NCI-H2196 treated with DMSO at 0.1 percent for 48 hours (cell line): Measurements from ENCODE around the gene PJA2.
"Not testable (repeated sequence)": the region's sequence is repeated elsewhere in the genome, so short reads cannot be mapped to it uniquely, and the experiment has no call there.

ENCODE experiments used
- DNase-seq: peaks from one replicate; lab custom pipeline; 2025; ENCODE audit not compliant: unreplicated experiment; lab: John Stamatoyannopoulos, UW

PJA2 gene, protein sequence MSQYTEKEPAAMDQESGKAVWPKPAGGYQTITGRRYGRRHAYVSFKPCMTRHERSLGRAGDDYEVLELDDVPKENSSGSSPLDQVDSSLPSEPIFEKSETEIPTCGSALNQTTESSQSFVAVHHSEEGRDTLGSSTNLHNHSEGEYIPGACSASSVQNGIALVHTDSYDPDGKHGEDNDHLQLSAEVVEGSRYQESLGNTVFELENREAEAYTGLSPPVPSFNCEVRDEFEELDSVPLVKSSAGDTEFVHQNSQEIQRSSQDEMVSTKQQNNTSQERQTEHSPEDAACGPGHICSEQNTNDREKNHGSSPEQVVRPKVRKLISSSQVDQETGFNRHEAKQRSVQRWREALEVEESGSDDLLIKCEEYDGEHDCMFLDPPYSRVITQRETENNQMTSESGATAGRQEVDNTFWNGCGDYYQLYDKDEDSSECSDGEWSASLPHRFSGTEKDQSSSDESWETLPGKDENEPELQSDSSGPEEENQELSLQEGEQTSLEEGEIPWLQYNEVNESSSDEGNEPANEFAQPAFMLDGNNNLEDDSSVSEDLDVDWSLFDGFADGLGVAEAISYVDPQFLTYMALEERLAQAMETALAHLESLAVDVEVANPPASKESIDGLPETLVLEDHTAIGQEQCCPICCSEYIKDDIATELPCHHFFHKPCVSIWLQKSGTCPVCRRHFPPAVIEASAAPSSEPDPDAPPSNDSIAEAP

GRCh38 chr5:109409844-109410388, at the start of gene PJA2:
PJA2 (minus strand) TSS chr5:109409974; CDS start chr5:109383433, 26,541 bp downstream.
- DNase-seq = peak; percentile 99

- DNase-seq = peak; percentile 3
Observed at GRCh38 chr5:109455598-109456096, 45.9 kb upstream of the PJA2 start.

- no peak for DNase-seq
Observed at GRCh38 chr5:109454731-109455505, 45.1 kb upstream of the PJA2 start.

GRCh38 chr5:109453251-109453650, 43.5 kb upstream of the PJA2 start:
- no peak for DNase-seq

DNA sequence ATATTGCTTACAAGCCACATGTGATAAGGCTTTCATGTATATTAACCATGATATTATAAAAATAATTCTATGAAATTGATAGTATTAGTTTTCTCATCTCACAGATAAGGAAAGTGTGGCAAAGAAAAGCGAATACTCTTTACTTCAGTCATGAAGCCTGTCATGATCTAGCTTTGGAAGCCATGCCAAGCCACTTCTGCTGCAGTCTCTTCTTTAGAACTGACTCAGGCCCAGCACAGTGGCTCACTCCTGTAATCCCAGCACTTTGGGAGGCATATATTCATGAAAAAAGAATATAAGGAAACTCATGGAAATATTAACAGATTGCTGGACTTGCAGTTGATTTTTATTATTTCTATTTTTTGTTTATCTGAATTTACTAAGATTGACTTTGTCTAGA, 42.9 kb upstream of the PJA2 start:
- no peak for DNase-seq

- no peak for DNase-seq
Observed at GRCh38 chr5:109451146-109451545, 41.4 kb upstream of the PJA2 start.

DNA sequence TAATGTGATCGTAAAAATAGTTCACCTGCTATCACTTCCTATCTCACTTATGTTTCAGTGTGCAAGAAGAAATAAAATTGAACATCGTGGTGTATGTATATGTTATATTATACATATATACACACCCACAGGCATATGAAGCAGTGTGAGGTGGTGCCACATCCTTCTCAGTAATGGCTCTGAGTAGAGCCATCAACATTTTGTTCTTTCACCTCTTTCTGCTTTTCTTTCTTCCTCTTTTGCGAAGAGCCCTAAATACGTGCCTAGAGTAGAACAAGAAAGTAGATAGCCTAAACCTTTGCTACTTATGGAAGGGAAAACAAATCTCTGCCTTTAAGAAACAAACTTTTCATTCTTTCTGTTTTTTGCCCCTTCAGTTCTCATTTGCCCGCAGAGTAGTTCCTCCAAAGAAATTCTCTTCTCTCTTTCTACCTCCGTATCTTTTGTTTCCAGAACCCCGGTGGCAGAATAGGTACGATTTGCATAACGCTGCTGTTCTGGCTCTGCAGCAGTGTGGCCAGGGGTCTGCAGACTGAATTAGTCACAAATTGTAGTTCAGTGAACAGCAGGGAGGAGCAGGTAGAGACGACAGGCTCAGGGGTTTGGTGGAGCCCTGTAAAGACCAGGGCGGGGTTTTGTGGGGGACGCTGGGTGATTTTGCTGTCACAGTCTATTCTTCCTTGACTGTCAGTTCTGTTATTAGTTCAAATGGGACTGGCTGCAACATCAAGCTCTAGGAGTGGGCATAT, 40.5 kb upstream of the PJA2 start:
- no peak for DNase-seq

- no peak for DNase-seq
Observed at GRCh38 chr5:109448838-109449237, 39.1 kb upstream of the PJA2 start.

DNA sequence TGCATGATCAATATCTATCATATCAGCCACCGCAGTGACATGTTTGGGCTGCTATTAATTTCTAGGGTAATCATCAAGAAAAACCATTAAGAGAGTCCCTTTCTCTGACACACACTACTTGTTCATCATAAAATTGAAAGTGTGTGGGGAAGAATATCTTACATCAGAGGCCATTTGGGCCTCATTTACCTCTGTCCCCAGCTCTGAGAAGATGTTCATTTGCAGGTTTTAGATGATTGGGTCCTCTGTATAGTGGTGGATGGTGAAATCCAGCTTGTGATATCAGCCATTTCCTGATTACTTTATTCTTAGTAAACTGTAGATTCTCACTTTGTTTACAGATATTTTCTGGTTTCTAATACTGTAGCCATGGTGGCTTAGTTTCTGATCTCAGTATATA, 29.8 kb upstream of the PJA2 start:
- DNase-seq = no peak

- no peak for DNase-seq
Observed at GRCh38 chr5:109426075-109426474, 16.3 kb upstream of the PJA2 start.

DNA sequence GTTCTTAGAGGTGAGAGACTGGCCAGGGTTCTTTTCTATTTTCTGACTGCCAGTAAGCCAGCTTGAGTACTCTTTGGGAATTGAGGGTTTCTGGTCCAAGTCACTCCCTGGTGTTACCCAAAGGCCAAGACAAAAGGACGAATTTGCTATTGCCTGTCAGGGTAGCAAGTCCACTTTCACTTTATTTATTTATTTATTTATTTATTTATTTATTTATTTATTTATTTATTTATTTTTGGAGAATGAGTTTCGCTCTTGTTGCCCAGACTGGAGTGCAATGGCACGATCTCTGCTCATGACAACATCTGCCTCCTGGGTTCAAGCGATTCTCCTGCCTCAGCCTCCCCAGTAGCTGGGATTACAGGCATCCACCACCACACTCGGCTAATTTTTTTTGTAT, 15.7 kb upstream of the PJA2 start:
- not testable (repeated sequence) for DNase-seq

- DNase-seq = no peak
Observed at GRCh38 chr5:109421956-109422355, 12.2 kb upstream of the PJA2 start.

DNA sequence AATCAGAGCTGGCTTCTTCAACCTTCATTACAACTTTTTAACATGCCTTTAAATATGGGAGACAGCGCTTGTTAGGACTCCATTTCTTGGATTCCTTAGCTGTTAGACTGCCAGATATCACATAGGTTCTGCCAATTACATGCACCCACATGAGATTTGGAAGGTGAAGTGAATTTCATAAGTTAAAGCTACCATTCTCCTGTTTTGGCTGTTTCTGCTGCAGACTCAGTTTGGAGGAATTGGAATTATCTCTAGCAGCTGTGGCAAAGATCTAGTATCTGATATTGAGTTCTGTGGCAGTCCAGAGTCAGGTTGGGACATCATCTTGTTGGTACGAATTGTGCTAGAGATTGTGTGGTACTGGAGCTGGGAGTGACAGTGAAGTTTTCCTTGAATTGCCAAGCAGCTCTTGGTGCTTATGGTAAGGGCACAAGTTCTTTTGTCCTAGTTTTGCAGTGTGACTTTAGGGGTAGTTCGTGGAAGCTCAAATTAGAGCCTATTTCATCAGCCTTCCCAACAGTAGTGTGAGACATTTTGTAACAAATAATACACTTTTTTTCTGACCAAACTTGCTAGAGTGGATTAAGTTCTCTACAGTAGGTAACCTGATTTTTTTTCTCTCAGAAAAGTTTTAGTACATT, 9.1 kb upstream of the PJA2 start:
- no peak for DNase-seq

DNA sequence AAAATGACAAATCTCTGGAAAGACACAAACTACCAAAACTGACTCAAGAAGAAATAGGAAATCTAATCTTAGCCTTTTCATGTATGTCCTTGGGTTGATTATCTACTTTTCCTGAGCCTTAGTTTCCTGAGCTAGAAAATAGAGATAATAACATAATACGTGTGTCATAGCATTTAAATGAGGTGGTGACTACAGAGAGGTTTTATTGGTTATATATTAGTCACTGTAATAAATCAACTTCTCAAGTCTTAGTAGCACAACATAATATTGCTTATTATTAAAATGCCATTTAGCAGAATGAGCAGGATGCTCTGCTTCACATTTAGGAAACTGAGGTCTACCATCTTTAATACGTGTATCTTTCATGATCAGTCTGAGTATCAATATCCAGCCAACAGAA, 7.1 kb upstream of the PJA2 start:
- no peak for DNase-seq

- not testable (repeated sequence) for DNase-seq
Observed at GRCh38 chr5:109413921-109414461, 4.2 kb upstream of the PJA2 start.

DNA sequence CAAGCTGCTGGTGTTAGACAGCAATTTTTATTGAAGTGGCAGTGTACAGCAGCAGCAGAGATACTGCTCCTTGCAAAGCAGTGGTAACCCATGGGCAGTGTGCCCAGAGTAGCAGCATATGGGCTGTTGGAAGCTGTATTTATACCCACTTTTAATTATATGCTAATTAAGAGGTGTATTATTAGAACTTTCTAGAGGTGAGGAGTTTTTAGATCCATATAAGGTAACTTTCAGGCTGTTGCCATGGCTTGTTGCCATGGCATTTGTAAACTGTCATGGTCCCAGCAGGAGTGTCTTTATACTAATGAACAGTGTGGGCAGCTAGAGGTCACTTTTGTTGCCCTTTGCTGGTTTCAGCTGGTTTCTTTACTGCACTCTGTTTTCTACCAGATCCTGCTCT, 3.7 kb upstream of the PJA2 start:
- DNase-seq = peak; percentile 7

GRCh38 chr5:109412981-109413402, 3.2 kb upstream of the PJA2 start:
- DNase-seq = no peak

DNA sequence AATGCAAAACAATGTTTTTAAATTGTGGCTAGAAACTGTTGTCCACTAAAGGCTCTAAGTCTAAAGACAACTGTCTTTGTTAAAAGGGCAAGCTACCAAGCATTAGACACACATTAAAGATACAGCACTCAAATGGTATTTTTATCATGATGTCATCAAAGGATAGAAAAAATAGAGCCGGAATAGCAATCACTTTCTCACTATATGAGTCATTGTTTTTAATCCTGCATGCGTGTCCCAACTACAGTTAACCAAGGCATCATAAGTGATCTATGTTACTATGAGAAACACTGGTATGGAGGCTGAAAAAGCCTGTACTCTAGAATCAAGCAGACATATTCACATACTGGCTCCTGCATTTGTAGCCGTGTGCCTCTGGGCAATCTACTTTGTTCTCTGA, 1.9 kb upstream of the PJA2 start:
- no peak for DNase-seq

DNA sequence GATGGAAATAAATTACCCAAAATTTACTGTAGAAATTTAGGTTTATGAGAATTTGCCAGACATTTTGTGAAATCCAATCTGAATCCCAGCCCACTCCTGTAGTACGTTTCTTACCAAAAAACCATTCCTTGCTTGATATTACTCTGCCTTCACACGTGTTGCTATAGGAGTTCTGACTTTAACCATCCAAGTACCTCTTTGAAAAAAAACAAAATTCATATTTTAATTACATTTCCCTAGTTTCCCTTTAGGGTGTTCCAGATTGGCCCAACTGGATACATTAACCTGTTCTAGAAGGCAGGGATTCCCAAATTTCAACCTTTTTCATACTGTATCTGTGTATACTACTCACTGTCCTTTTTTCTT, 1.4 kb upstream of the PJA2 start:
- DNase-seq = no peak
